OCI-LY3 (cell line): Measurements from ENCODE around the gene TOR1A.
"Not testable (repeated sequence)": the region's sequence is repeated elsewhere in the genome, so short reads cannot be mapped to it uniquely, and the experiment has no call there.

Experiments
- H2AFZ ChIP-seq: fragments of 200-600, 300-600 bp; shearing (Covaris generic); 2 replicates; pipeline ENCODE4 v1.6.0; 2014; ENCODE audit warnings: antibody characterized with exemption, low read depth, low read length
- H3K27ac ChIP-seq: fragments of 200-600, 300-600 bp; sonication (generic); 2 replicates; pipeline ENCODE4 v1.5.1; 2014; ENCODE audit warnings: mild to moderate bottlenecking, low read length, moderate library complexity, mixed read lengths
- H3K27me3 ChIP-seq: fragments of 200-600, 300-600 bp; sonication (generic); 2 replicates; pipeline ENCODE4 v1.6.1; 2014; ENCODE audit warnings: low read depth, low read length, mixed read lengths
- H3K36me3 ChIP-seq: fragments of 200-600, 300-600 bp; sonication (generic); replicated peaks from 2 replicates; pipeline ENCODE3; 2014; ENCODE audit warnings: low read depth, low read length, mixed read lengths
- H3K4me1 ChIP-seq: fragments of 300-600, 200-600 bp; sonication (generic); 2 replicates; pipeline ENCODE4 v1.6.1; 2014; ENCODE audit warnings: low read length, mixed read lengths
- H3K4me2 ChIP-seq: fragments of 200-600, 300-600 bp; sonication (generic); 2 replicates; pipeline ENCODE4 v1.6.1; 2014; ENCODE audit warnings: low read length, mixed read lengths
- H3K4me3 ChIP-seq: fragments of 300-600, 200-600 bp; sonication (generic); 2 replicates; pipeline ENCODE4 v1.5.1; 2014; ENCODE audit warnings: antibody characterized with exemption, mild to moderate bottlenecking, low read length, moderate library complexity
- H3K79me2 ChIP-seq: fragments of 300-600, 200-600 bp; shearing (Covaris generic); 2 replicates; pipeline ENCODE4 v1.6.1; 2014; ENCODE audit warnings: mild to moderate bottlenecking, low read length, mixed read lengths
- H3K9ac ChIP-seq: fragments of 300-600, 200-600 bp; shearing (Covaris generic); 2 replicates; pipeline ENCODE4 v1.6.0; 2014; ENCODE audit warnings: mild to moderate bottlenecking, low read length, moderate library complexity
- H3K9me3 ChIP-seq: fragments of 200-600, 300-600 bp; shearing (Covaris generic); 2 replicates; pipeline ENCODE4 v1.6.1; 2014; ENCODE audit warnings: low read length, mixed read lengths; ENCODE audit not compliant: insufficient read depth
- H4K20me1 ChIP-seq: fragments of 200-600, 300-600 bp; sonication (generic); 2 replicates; pipeline ENCODE4 v1.6.1; 2016; ENCODE audit warnings: low read length, mixed read lengths; ENCODE audit not compliant: insufficient read depth
- EZH2phosphoT487 ChIP-seq: fragments of 200-600 bp; shearing (Covaris generic); IDR thresholded peaks from 2 replicates; pipeline ENCODE4 v1.6.1; 2018; ENCODE audit warnings: antibody characterized with exemption, mixed run types, low read depth
- TF ChIP-seq, protein P1 (sequence below): fragments of 200-600, 300-600 bp; sonication (generic); IDR thresholded peaks from 2 replicates; pipeline ENCODE4 v1.5.1; 2014; ENCODE audit warnings: antibody characterized with exemption, low read length, low read depth

Gene TOR1A

DNA sequence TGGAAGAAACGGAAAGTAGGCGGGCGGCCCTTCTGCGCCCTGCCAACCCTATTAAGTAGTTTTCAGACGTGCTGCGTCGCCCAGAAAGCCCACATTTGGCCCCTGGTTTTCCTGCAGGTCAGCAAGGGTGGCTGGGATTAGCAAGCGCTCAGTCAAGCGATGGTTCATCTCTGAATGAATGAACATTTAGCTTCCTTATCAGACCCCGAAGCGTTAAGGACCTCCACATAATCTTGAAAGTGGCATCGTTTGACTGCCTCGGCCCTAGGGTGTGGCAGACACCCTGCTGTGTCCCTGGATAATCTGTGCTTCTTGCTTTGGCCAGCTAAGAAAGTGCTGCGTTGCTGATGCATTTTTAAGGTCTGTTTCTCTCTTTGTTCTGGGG, 20.3 kb downstream of the TOR1A start:
- Histone ChIP-seq H3K27ac (no peak overlapping the region), H2AFZ (no peak overlapping the region), H3K9ac (peak overlapping the region; percentile 67), H3K4me3 (peak overlapping the region; percentile 86), H3K27me3 (no peaks in the 10 kb centered on the region), H4K20me1 (no peaks in the 10 kb centered on the region), H3K9me3 (no peaks in the 10 kb centered on the region), H3K4me1 (peaks cover 5% of the 10 kb centered on the region), H3K4me2 (peak overlapping the region; percentile 85), H3K36me3 (peaks cover 6% of the 10 kb centered on the region), H3K79me2 (peaks cover 10% of the 10 kb centered on the region)
- TF ChIP-seq EZH2phosphoT487, result no peak
- TF ChIP-seq, protein P1, sequence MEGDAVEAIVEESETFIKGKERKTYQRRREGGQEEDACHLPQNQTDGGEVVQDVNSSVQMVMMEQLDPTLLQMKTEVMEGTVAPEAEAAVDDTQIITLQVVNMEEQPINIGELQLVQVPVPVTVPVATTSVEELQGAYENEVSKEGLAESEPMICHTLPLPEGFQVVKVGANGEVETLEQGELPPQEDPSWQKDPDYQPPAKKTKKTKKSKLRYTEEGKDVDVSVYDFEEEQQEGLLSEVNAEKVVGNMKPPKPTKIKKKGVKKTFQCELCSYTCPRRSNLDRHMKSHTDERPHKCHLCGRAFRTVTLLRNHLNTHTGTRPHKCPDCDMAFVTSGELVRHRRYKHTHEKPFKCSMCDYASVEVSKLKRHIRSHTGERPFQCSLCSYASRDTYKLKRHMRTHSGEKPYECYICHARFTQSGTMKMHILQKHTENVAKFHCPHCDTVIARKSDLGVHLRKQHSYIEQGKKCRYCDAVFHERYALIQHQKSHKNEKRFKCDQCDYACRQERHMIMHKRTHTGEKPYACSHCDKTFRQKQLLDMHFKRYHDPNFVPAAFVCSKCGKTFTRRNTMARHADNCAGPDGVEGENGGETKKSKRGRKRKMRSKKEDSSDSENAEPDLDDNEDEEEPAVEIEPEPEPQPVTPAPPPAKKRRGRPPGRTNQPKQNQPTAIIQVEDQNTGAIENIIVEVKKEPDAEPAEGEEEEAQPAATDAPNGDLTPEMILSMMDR, result no peak

DNA sequence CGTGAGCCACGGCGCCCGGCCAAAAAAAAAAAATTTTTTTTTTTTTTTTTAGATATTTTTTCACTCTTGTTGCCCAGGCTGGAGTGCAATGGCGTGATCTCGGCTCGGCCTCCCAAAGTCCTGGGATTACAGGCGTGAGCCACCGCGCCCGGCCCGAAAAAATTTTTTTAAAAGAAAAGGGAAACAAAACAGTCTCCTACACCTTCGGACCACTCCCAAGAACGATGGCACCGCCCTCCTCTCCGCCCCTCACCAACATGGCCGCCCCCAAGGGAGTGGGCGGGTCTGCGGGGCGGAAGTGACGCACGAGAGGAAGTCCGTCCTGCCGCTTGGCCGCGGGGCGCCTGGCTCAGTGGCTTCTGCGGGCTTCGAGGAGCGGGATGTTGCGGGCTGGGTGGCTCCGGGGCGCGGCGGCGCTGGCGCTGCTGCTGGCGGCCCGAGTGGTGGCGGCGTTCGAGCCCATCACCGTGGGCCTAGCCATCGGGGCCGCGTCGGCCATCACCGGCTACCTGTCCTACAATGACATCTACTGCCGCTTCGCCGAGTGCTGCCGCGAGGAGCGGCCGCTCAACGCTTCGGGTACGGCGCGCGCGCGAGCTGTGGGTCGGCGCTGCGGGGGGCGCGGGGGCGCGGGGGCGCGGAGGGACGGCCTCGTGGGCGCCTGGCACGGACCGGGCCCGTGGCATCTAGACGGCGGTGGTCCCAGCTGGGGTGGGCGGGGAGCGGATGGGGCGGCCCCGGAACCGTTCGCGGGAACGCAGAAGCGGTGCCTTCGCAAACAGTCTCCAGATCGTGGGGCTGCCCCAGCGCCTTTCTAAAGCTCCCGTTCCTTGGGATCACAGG, 20.9 kb downstream of the TOR1A start, which contains the start of gene TOR1B:
TSS of gene TOR1B (plus strand) at position 352 of the 843 bp plus-strand sequence. CDS start at position 381, 29 bp downstream.
- no peak within 1 kb of the TSS for H3K27ac ChIP-seq
- H4K20me1 ChIP-seq, result no peaks in the 10 kb centered on the region
- H3K4me3 ChIP-seq, result peak within 1 kb of the TSS; percentile 86
- peak within 1 kb of the TSS; percentile 82 for H2AFZ ChIP-seq
- H3K4me2 ChIP-seq, result peak within 1 kb of the TSS; percentile 85
- peaks cover 6% of the 10 kb centered on the region for H3K36me3 ChIP-seq
- H3K79me2 ChIP-seq, result peaks cover 10% of the 10 kb centered on the region
- H3K9me3 ChIP-seq, result no peaks in the 10 kb centered on the region
- no peaks in the 10 kb centered on the region for H3K27me3 ChIP-seq
- peak within 1 kb of the TSS; percentile 67 for H3K9ac ChIP-seq
- peaks cover 5% of the 10 kb centered on the region for H3K4me1 ChIP-seq
- TF ChIP-seq, protein P1, result no peak
- no peak for TF ChIP-seq EZH2phosphoT487

DNA sequence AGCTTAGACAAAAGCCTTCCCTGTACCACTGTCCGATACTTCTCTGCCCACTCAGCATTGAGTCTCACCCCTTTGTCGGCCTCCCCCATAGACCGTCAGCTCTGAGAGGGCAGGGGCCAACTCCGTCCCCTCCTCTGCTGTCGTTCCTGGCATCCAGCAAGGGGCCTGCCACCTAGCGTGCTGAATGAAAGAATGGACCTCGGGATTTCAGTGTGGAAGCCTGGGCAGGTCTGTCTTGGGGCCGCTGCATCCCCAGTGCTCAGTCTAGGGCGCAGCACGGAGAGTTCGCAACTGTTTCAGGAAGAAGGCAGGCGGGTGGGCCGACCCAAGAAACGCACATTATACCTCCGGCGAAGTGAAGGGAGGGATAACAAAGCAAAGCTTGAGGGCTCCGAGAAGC, 22.4 kb downstream of the TOR1A start:
- Histone ChIP-seq H3K4me2 (no peak overlapping the region), H3K27ac (no peak overlapping the region), H4K20me1 (no peaks in the 10 kb centered on the region), H3K4me3 (no peak overlapping the region), H3K9ac (no peak overlapping the region), H3K9me3 (no peaks in the 10 kb centered on the region), H3K79me2 (peaks cover 10% of the 10 kb centered on the region), H3K4me1 (peaks cover 5% of the 10 kb centered on the region), H3K27me3 (no peaks in the 10 kb centered on the region), H3K36me3 (peaks cover 2% of the 10 kb centered on the region), H2AFZ (no peak overlapping the region)
- TF ChIP-seq, protein P1, result no peak
- TF ChIP-seq EZH2phosphoT487, result no peak

DNA sequence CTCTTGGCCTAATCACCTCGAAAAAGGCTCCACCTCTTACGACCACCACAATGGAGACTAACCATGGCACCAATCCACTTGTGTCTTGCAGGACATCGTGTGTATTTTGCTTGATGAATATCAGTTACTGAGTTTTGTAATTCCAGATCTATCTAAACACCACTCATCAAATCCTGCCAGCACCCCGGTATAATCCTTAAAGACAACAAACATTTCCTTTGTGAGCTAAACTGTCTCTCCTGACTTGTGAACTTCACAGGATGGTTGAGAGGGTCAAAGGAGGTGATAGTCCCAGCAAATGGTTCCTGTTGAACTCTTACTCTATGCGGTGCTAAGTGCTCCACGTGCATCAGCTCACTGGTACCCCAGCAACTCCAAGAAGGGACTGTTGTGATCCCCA, 25.0 kb downstream of the TOR1A start:
- Histone ChIP-seq H3K4me1 (peaks cover 2% of the 10 kb centered on the region), H2AFZ (no peak overlapping the region)

DNA sequence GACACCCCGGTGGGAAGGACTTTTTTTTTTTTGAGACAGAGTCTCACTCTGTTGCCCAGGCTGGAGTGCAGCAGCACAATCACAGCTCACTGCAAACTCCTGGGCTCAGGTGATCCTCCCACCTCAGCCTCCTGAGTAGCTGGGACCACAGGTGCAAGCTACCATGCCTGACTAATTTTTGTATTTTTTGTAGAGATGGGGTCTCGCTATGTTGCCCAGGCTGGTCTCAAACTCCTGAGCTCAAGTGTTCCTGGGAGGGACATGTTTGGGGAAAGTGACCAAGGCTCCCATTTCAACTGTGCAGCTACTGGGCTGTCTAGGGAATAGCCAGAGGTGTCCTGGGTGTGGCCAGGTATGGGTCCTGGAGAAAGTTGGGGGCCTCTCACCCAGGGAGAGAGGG, 27.9 kb downstream of the TOR1A start:
- not testable (repeated sequence) for H3K9me3 ChIP-seq, H3K36me3 ChIP-seq, H2AFZ ChIP-seq, H4K20me1 ChIP-seq, H3K4me1 ChIP-seq, H3K79me2 ChIP-seq, H3K27ac ChIP-seq, H3K4me2 ChIP-seq, H3K9ac ChIP-seq, H3K4me3 ChIP-seq, H3K27me3 ChIP-seq

More for the DNA sequence above, 25.0 kb downstream of the TOR1A start:
- no peak overlapping the region for H3K4me2 ChIP-seq
- peaks cover 5% of the 10 kb centered on the region for H3K79me2 ChIP-seq
- H3K9ac ChIP-seq, result no peak overlapping the region
- no peaks in the 10 kb centered on the region for H4K20me1 ChIP-seq
- H3K27me3 ChIP-seq, result no peaks in the 10 kb centered on the region; the same call in 1 of the 2 replicates
- no peak overlapping the region for H3K27ac ChIP-seq
- H3K9me3 ChIP-seq, result no peaks in the 10 kb centered on the region
- H3K36me3 ChIP-seq, result no peaks in the 10 kb centered on the region
- TF ChIP-seq, protein P1, result no peak
- TF ChIP-seq EZH2phosphoT487, result no peak
- no peak overlapping the region for H3K4me3 ChIP-seq
